GM23338 (cell line): ENCODE data around the gene FGFR3. TPM values are rescaled to one million over a fixed set of nuclear protein-coding genes. Genes with fewer than 3 reads are reported as not detected.

Experiments
- ATAC-seq: fragments of 200-7000 bp; cut with Tn5 transposase; 3 replicates; pipeline ENCODE4 v1.9.1; 2020
- DNase-seq: peaks from one replicate; pipeline ENCODE4 v3.0.0-alpha.2; 2015; ENCODE audit warnings: low spot score
- H2AFZ ChIP-seq: fragments of 200-600 bp; sonication (generic); 2 replicates; pipeline ENCODE4 v1.8.0; 2016; ENCODE audit warnings: antibody characterized with exemption, mild to moderate bottlenecking, moderate library complexity
- H3F3A ChIP-seq: fragments of 200-600 bp; sonication (generic); replicated peaks from 2 replicates; pipeline ENCODE4 v1.8.0; 2017; ENCODE audit warnings: antibody characterized with exemption, mixed run types, low read depth
- H3K27ac ChIP-seq: fragments of 200-600 bp; sonication (generic); 2 replicates; pipeline ENCODE4 v1.6.1; 2016; ENCODE audit warnings: low read depth
- H3K27me3 ChIP-seq: fragments of 200-600 bp; sonication (generic); 2 replicates; pipeline ENCODE4 v1.8.0; 2016; ENCODE audit warnings: mild to moderate bottlenecking, mixed run types, moderate library complexity; ENCODE audit not compliant: insufficient read depth
- H3K36me3 ChIP-seq: fragments of 200-600 bp; sonication (generic); 2 replicates; pipeline ENCODE4 v1.8.0; 2016; ENCODE audit warnings: mild to moderate bottlenecking; ENCODE audit not compliant: insufficient read depth
- H3K4me1 ChIP-seq: fragments of 200-600 bp; sonication (generic); 2 replicates; pipeline ENCODE4 v1.8.0; 2016; ENCODE audit warnings: mild to moderate bottlenecking, moderate library complexity; ENCODE audit not compliant: insufficient read depth
- H3K4me2 ChIP-seq: fragments of 200-600 bp; sonication (generic); 2 replicates; pipeline ENCODE4 v1.7.1; 2017; ENCODE audit warnings: mixed run types
- H3K4me3 ChIP-seq: fragments of 200-600 bp; sonication (generic); 2 replicates; pipeline ENCODE4 v1.6.1; 2016; ENCODE audit warnings: mixed run types
- H3K79me2 ChIP-seq: fragments of 200-600 bp; sonication (generic); replicated peaks from 2 replicates; pipeline ENCODE4 v1.8.0; 2017; ENCODE audit warnings: mild to moderate bottlenecking; ENCODE audit not compliant: insufficient read depth
- H3K9me2 ChIP-seq: fragments of 200-600 bp; sonication (generic); 2 replicates; pipeline ENCODE4 v1.8.0; 2017; ENCODE audit not compliant: insufficient read depth
- H4K20me1 ChIP-seq: fragments of 200-600 bp; sonication (generic); replicated peaks from 2 replicates; pipeline ENCODE4 v1.8.0; 2017; ENCODE audit warnings: mild to moderate bottlenecking; ENCODE audit not compliant: insufficient read depth
- H3K27ac Mint-ChIP-seq: 2 replicates; pipeline ENCODE4 v1.8.0; 2020; ENCODE audit warnings: inconsistent platforms, mild to moderate bottlenecking, moderate library complexity, mixed read lengths
- H3K27me3 Mint-ChIP-seq: 3 replicates; pipeline ENCODE4 v1.8.0; 2022; ENCODE audit warnings: low read depth, mild to moderate bottlenecking, moderate library complexity, mixed read lengths, inconsistent platforms; ENCODE audit not compliant: insufficient read depth, poor library complexity
- H3K36me3 Mint-ChIP-seq: 3 replicates; pipeline ENCODE4 v1.8.0; 2021; ENCODE audit warnings: low read depth, mild to moderate bottlenecking, inconsistent platforms, moderate library complexity, mixed read lengths
- H3K4me1 Mint-ChIP-seq: 3 replicates; pipeline ENCODE4 v1.8.0; 2020; ENCODE audit warnings: mild to moderate bottlenecking, inconsistent platforms, mixed read lengths
- H3K4me3 Mint-ChIP-seq: 3 replicates; pipeline ENCODE4 v1.8.0; 2021; ENCODE audit warnings: moderate library complexity, mild to moderate bottlenecking, inconsistent platforms, mixed read lengths
- H3K9me3 Mint-ChIP-seq: 3 replicates; pipeline ENCODE4 v1.8.0; 2020; ENCODE audit warnings: moderate library complexity, mild to moderate bottlenecking, inconsistent platforms, mixed read lengths
- CREB1 ChIP-seq: fragments of 250-450 bp; sonication (Bioruptor Pico); IDR thresholded peaks from 2 replicates; pipeline ENCODE4 v1.5.0; 2020; ENCODE audit warnings: low read depth, mild to moderate bottlenecking, moderate library complexity
- EZH2 ChIP-seq: fragments of 200-600 bp; sonication (generic); IDR thresholded peaks from one replicate; pipeline ENCODE4 v1.8.0; 2017; ENCODE audit warnings: antibody characterized with exemption, mild to moderate bottlenecking, low read depth; ENCODE audit not compliant: unreplicated experiment
- JUNB ChIP-seq: IDR thresholded peaks from one replicate; pipeline ENCODE4 v1.6.1; 2016; ENCODE audit warnings: antibody characterized with exemption; ENCODE audit not compliant: unreplicated experiment
- STAT1 ChIP-seq: IDR thresholded peaks from one replicate; pipeline ENCODE4 v1.6.1; 2016; ENCODE audit warnings: antibody characterized with exemption; ENCODE audit not compliant: unreplicated experiment
- ZNF331 ChIP-seq: fragments of 250-450 bp; sonication (Bioruptor Pico); IDR thresholded peaks from 2 replicates; pipeline ENCODE4 v1.5.0; 2020; ENCODE audit warnings: low read depth, mild to moderate bottlenecking, moderate library complexity
- polyA plus RNA-seq: library from polyadenylated mRNA; unstranded; fragments of >200 nt; fragmentation: Nextera tagmentation; extraction: Ambion mirVana; gene quantifications from 2 replicates; pipeline ENCODE4 v1.2.1, GENCODE V29; 2016
- total RNA-seq: library from RNA; depleted of rRNA; stranded (reverse); fragments of >200 nt; shearing (Covaris generic); gene quantifications from 2 replicates; pipeline ENCODE4 v1.2.3, GENCODE V29; 2014
- TF ChIP-seq, protein P1 (sequence below): IDR thresholded peaks from one replicate; pipeline ENCODE4 v1.6.1; 2018; ENCODE audit warnings: antibody characterized with exemption; ENCODE audit not compliant: unreplicated experiment
- TF ChIP-seq, protein P2 (sequence below), 2 experiments: fragments of 200-600 bp in 1 of 2; sonication (generic) in 1 of 2; conservative IDR thresholded peaks; 2 replicates each; pipeline versions ENCODE4 v1.5.1 to v1.6.1; 2016 to 2017; ENCODE audit warnings: antibody characterized with exemption in 2 of 2, low read depth in 2 of 2, mild to moderate bottlenecking in 2 of 2, moderate library complexity in 1 of 2

The FGFR3 gene
- total and polyA plus RNA-seq, 2 experiments from 2014 or later = 3.6 to 17.4 TPM

DNA sequence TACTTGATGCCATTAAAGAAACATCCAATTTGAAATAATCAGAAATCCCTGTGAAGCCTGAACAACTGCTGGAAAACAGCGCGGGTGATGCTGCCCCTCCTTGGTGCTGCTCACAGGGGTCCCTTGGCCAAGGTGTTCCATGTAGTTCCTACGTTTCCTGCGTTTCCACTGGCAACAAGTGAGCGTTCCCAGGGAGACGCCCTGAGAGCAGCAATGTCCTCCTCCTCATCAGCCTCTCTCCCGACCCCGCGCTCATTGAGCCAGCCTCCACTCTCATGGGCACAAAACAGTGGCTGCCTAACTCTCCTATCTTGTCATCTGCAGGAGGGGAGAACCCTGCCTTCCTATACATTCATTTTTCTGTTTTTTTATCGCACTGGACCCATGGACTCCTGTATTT is 44.0 kb downstream of the FGFR3 start:
- no peak overlapping the region for H3K4me3 ChIP-seq
- H4K20me1 ChIP-seq = no peaks in the 10 kb centered on the region; the same call in none of the 2 replicates
- no peaks in the 10 kb centered on the region for H3K9me2 ChIP-seq
- H3K4me1 ChIP-seq = no peaks in the 10 kb centered on the region
- ATAC-seq (no peak), DNase-seq (no peak)
- Mint-ChIP-seq H3K36me3 (peaks cover 45% of the 10 kb centered on the region), H3K27me3 (peaks cover 7% of the 10 kb centered on the region), H3K4me1 (no peaks in the 10 kb centered on the region), H3K27ac (no peak overlapping the region), H3K4me3 (no peak overlapping the region), H3K9me3 (no peaks in the 10 kb centered on the region)
- no peak overlapping the region for H3K4me2 ChIP-seq
- H3F3A ChIP-seq = no peaks in the 10 kb centered on the region
- H3K27ac ChIP-seq = no peak overlapping the region
- peaks cover 20% of the 10 kb centered on the region for H3K36me3 ChIP-seq
- no peaks in the 10 kb centered on the region for H3K27me3 ChIP-seq
- no peaks in the 10 kb centered on the region for H3K79me2 ChIP-seq
- TF ChIP-seq, protein P1, sequence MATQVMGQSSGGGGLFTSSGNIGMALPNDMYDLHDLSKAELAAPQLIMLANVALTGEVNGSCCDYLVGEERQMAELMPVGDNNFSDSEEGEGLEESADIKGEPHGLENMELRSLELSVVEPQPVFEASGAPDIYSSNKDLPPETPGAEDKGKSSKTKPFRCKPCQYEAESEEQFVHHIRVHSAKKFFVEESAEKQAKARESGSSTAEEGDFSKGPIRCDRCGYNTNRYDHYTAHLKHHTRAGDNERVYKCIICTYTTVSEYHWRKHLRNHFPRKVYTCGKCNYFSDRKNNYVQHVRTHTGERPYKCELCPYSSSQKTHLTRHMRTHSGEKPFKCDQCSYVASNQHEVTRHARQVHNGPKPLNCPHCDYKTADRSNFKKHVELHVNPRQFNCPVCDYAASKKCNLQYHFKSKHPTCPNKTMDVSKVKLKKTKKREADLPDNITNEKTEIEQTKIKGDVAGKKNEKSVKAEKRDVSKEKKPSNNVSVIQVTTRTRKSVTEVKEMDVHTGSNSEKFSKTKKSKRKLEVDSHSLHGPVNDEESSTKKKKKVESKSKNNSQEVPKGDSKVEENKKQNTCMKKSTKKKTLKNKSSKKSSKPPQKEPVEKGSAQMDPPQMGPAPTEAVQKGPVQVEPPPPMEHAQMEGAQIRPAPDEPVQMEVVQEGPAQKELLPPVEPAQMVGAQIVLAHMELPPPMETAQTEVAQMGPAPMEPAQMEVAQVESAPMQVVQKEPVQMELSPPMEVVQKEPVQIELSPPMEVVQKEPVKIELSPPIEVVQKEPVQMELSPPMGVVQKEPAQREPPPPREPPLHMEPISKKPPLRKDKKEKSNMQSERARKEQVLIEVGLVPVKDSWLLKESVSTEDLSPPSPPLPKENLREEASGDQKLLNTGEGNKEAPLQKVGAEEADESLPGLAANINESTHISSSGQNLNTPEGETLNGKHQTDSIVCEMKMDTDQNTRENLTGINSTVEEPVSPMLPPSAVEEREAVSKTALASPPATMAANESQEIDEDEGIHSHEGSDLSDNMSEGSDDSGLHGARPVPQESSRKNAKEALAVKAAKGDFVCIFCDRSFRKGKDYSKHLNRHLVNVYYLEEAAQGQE = no peak
- TF ChIP-seq STAT1 (no peak), CREB1 (CRISPR knock-in tag) (no peak), EZH2 (no peak), JUNB (no peak)
- no peak overlapping the region for H2AFZ ChIP-seq

DNA sequence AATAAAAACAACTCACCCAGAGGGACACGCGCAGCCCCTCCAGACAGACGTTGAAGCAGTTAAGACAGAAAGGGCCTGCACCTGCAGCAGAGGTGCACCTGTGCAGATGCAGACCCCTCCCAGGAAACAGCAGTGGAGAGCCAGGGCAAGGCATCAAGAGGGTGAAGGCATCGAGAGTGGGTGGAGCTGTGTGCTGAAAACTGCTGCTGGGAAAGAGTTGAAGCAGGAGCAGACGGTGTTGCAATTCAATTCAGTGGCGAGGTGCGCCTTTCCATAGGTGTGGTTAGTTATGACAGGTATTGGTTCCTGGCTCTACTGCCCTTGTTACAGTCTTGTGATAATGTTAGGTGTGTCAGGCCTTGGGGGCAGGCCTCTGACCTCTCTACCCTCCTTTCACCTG is 46.2 kb downstream of the FGFR3 start:
- Mint-ChIP-seq H3K4me1 (no peaks in the 10 kb centered on the region), H3K27ac (no peak overlapping the region), H3K36me3 (peaks cover 48% of the 10 kb centered on the region), H3K27me3 (peaks cover 4% of the 10 kb centered on the region), H3K9me3 (no peaks in the 10 kb centered on the region), H3K4me3 (no peak overlapping the region)
- H3F3A ChIP-seq = no peaks in the 10 kb centered on the region
- H4K20me1 ChIP-seq = peaks cover 3% of the 10 kb centered on the region
- no peaks in the 10 kb centered on the region for H3K9me2 ChIP-seq
- DNase-seq (no peak), ATAC-seq (no peak)
- no peaks in the 10 kb centered on the region for H3K79me2 ChIP-seq
- H3K4me1 ChIP-seq = no peaks in the 10 kb centered on the region
- H3K27me3 ChIP-seq = no peaks in the 10 kb centered on the region
- peaks cover 20% of the 10 kb centered on the region for H3K36me3 ChIP-seq
- H3K4me3 ChIP-seq = no peak overlapping the region
- no peak overlapping the region for H2AFZ ChIP-seq
- no peak overlapping the region for H3K27ac ChIP-seq
- H3K4me2 ChIP-seq = no peak overlapping the region
- TF ChIP-seq, protein P1 = no peak
- TF ChIP-seq ZNF331 (CRISPR knock-in tag) = no peak
- TF ChIP-seq, protein P2, sequence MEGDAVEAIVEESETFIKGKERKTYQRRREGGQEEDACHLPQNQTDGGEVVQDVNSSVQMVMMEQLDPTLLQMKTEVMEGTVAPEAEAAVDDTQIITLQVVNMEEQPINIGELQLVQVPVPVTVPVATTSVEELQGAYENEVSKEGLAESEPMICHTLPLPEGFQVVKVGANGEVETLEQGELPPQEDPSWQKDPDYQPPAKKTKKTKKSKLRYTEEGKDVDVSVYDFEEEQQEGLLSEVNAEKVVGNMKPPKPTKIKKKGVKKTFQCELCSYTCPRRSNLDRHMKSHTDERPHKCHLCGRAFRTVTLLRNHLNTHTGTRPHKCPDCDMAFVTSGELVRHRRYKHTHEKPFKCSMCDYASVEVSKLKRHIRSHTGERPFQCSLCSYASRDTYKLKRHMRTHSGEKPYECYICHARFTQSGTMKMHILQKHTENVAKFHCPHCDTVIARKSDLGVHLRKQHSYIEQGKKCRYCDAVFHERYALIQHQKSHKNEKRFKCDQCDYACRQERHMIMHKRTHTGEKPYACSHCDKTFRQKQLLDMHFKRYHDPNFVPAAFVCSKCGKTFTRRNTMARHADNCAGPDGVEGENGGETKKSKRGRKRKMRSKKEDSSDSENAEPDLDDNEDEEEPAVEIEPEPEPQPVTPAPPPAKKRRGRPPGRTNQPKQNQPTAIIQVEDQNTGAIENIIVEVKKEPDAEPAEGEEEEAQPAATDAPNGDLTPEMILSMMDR (conservative IDR thresholded peaks at IDR 0.05; ENCODE audit: low read depth in 2 of 2) = no peak
- no peak for TF ChIP-seq EZH2
